ENCODE data around the gene PLCL2.

PLCL2 gene

GRCh38 chr3:16846373-16847080 lies 38.2 kb upstream of the PLCL2 start:
- Histone ChIP-seq H3K36me3 (ENCODE audit: control insufficient read depth, insufficient read depth, low read length) (no peaks in the 10 kb centered on the region), H3K27ac (ENCODE audit: low read depth, low read length) (no peak overlapping the region), H3K4me1 (ENCODE audit: control insufficient read depth, insufficient read depth, low read length) (no peaks in the 10 kb centered on the region), H3K9ac (ENCODE audit: low read length) (no peak overlapping the region), H3K27me3 (ENCODE audit: control insufficient read depth, insufficient read depth, low read length) (no peaks in the 10 kb centered on the region), H3K4me3 (ENCODE audit: low read length) (no peak overlapping the region)

GRCh38 chr3:16848007-16848406 lies 36.7 kb upstream of the PLCL2 start:
- no peak overlapping the region for H3K9ac ChIP-seq (ENCODE audit: low read length)
- no peaks in the 10 kb centered on the region for H3K27me3 ChIP-seq (ENCODE audit: control insufficient read depth, insufficient read depth, low read length)
- H3K4me1 ChIP-seq (ENCODE audit: control insufficient read depth, insufficient read depth, low read length), result no peaks in the 10 kb centered on the region
- no peak overlapping the region for H3K27ac ChIP-seq (ENCODE audit: low read depth, low read length)
- no peaks in the 10 kb centered on the region for H3K36me3 ChIP-seq (ENCODE audit: control insufficient read depth, insufficient read depth, low read length)
- no peak overlapping the region for H3K4me3 ChIP-seq (ENCODE audit: low read length)

- no peak overlapping the region for H3K4me3 ChIP-seq (ENCODE audit: low read length)
- no peaks in the 10 kb centered on the region for H3K4me1 ChIP-seq (ENCODE audit: control insufficient read depth, insufficient read depth, low read length)
- H3K36me3 ChIP-seq (ENCODE audit: control insufficient read depth, insufficient read depth, low read length), result no peaks in the 10 kb centered on the region
- no peaks in the 10 kb centered on the region for H3K27me3 ChIP-seq (ENCODE audit: control insufficient read depth, insufficient read depth, low read length)
- H3K9ac ChIP-seq (ENCODE audit: low read length), result no peak overlapping the region
- no peak overlapping the region for H3K27ac ChIP-seq (ENCODE audit: low read depth, low read length)
Measured at GRCh38 chr3:16849229-16849628, 35.5 kb upstream of the PLCL2 start.

- Histone ChIP-seq H3K4me3 (ENCODE audit: low read length) (no peak overlapping the region), H3K27ac (ENCODE audit: low read depth, low read length) (no peak overlapping the region), H3K27me3 (ENCODE audit: control insufficient read depth, insufficient read depth, low read length) (no peaks in the 10 kb centered on the region), H3K4me1 (ENCODE audit: control insufficient read depth, insufficient read depth, low read length) (no peaks in the 10 kb centered on the region), H3K36me3 (ENCODE audit: control insufficient read depth, insufficient read depth, low read length) (no peaks in the 10 kb centered on the region), H3K9ac (ENCODE audit: low read length) (no peak overlapping the region)
Measured at GRCh38 chr3:16849795-16850194, 35.0 kb upstream of the PLCL2 start.

- Histone ChIP-seq H3K4me1 (ENCODE audit: control insufficient read depth, insufficient read depth, low read length) (no peaks in the 10 kb centered on the region), H3K9ac (ENCODE audit: low read length) (no peak overlapping the region), H3K4me3 (ENCODE audit: low read length) (no peak overlapping the region), H3K36me3 (ENCODE audit: control insufficient read depth, insufficient read depth, low read length) (no peaks in the 10 kb centered on the region), H3K27me3 (ENCODE audit: control insufficient read depth, insufficient read depth, low read length) (no peaks in the 10 kb centered on the region), H3K27ac (ENCODE audit: low read depth, low read length) (no peak overlapping the region)
Measured at GRCh38 chr3:16855497-16855896, 29.3 kb upstream of the PLCL2 start.

- no peak overlapping the region for H3K4me3 ChIP-seq (ENCODE audit: low read length)
- H3K27me3 ChIP-seq (ENCODE audit: control insufficient read depth, insufficient read depth, low read length), result no peaks in the 10 kb centered on the region
- no peak overlapping the region for H3K27ac ChIP-seq (ENCODE audit: low read depth, low read length)
- no peaks in the 10 kb centered on the region for H3K36me3 ChIP-seq (ENCODE audit: control insufficient read depth, insufficient read depth, low read length)
- H3K9ac ChIP-seq (ENCODE audit: low read length), result no peak overlapping the region
- H3K4me1 ChIP-seq (ENCODE audit: control insufficient read depth, insufficient read depth, low read length), result no peaks in the 10 kb centered on the region
Measured at GRCh38 chr3:16860234-16860633, 24.5 kb upstream of the PLCL2 start.

GRCh38 chr3:16861432-16861831 lies 23.3 kb upstream of the PLCL2 start:
- Histone ChIP-seq H3K4me3 (ENCODE audit: low read length) (no peak overlapping the region), H3K4me1 (ENCODE audit: control insufficient read depth, insufficient read depth, low read length) (no peaks in the 10 kb centered on the region), H3K9ac (ENCODE audit: low read length) (no peak overlapping the region), H3K27ac (ENCODE audit: low read depth, low read length) (no peak overlapping the region), H3K27me3 (ENCODE audit: control insufficient read depth, insufficient read depth, low read length) (no peaks in the 10 kb centered on the region), H3K36me3 (ENCODE audit: control insufficient read depth, insufficient read depth, low read length) (no peaks in the 10 kb centered on the region)

GRCh38 chr3:16864610-16865313 lies 20.0 kb upstream of the PLCL2 start:
- no peak overlapping the region for H3K27ac ChIP-seq (ENCODE audit: low read depth, low read length)
- H3K4me1 ChIP-seq (ENCODE audit: control insufficient read depth, insufficient read depth, low read length), result no peaks in the 10 kb centered on the region
- no peak overlapping the region for H3K9ac ChIP-seq (ENCODE audit: low read length)

GRCh38 chr3:16865335-16865734 lies 19.4 kb upstream of the PLCL2 start:
- no peak overlapping the region for H3K27ac ChIP-seq (ENCODE audit: low read depth, low read length)
- no peaks in the 10 kb centered on the region for H3K27me3 ChIP-seq (ENCODE audit: control insufficient read depth, insufficient read depth, low read length)
- no peak overlapping the region for H3K4me3 ChIP-seq (ENCODE audit: low read length)
- H3K4me1 ChIP-seq (ENCODE audit: control insufficient read depth, insufficient read depth, low read length), result no peaks in the 10 kb centered on the region
- no peak overlapping the region for H3K9ac ChIP-seq (ENCODE audit: low read length)
- no peaks in the 10 kb centered on the region for H3K36me3 ChIP-seq (ENCODE audit: control insufficient read depth, insufficient read depth, low read length)

More at GRCh38 chr3:16864610-16865313, 20.0 kb upstream of the PLCL2 start:
- no peak overlapping the region for H3K4me3 ChIP-seq (ENCODE audit: low read length)
- no peaks in the 10 kb centered on the region for H3K36me3 ChIP-seq (ENCODE audit: control insufficient read depth, insufficient read depth, low read length)
- no peaks in the 10 kb centered on the region for H3K27me3 ChIP-seq (ENCODE audit: control insufficient read depth, insufficient read depth, low read length)

- Histone ChIP-seq H3K9ac (ENCODE audit: low read length) (no peak overlapping the region), H3K27me3 (ENCODE audit: control insufficient read depth, insufficient read depth, low read length) (no peaks in the 10 kb centered on the region), H3K4me3 (ENCODE audit: low read length) (no peak overlapping the region), H3K27ac (ENCODE audit: low read depth, low read length) (no peak overlapping the region), H3K36me3 (ENCODE audit: control insufficient read depth, insufficient read depth, low read length) (no peaks in the 10 kb centered on the region), H3K4me1 (ENCODE audit: control insufficient read depth, insufficient read depth, low read length) (no peaks in the 10 kb centered on the region)
Measured at GRCh38 chr3:16866571-16866970, 18.2 kb upstream of the PLCL2 start.

- no peak overlapping the region for H3K9ac ChIP-seq (ENCODE audit: low read length)
- H3K4me1 ChIP-seq (ENCODE audit: control insufficient read depth, insufficient read depth, low read length), result no peaks in the 10 kb centered on the region
- H3K27ac ChIP-seq (ENCODE audit: low read depth, low read length), result no peak overlapping the region
- no peaks in the 10 kb centered on the region for H3K36me3 ChIP-seq (ENCODE audit: control insufficient read depth, insufficient read depth, low read length)
- H3K4me3 ChIP-seq (ENCODE audit: low read length), result no peak overlapping the region
- no peaks in the 10 kb centered on the region for H3K27me3 ChIP-seq (ENCODE audit: control insufficient read depth, insufficient read depth, low read length)
Measured at GRCh38 chr3:16868513-16868912, 16.2 kb upstream of the PLCL2 start.

- no peak overlapping the region for H3K27ac ChIP-seq (ENCODE audit: low read depth, low read length)
- no peaks in the 10 kb centered on the region for H3K36me3 ChIP-seq (ENCODE audit: control insufficient read depth, insufficient read depth, low read length)
- no peak overlapping the region for H3K4me3 ChIP-seq (ENCODE audit: low read length)
- no peaks in the 10 kb centered on the region for H3K4me1 ChIP-seq (ENCODE audit: control insufficient read depth, insufficient read depth, low read length)
- H3K27me3 ChIP-seq (ENCODE audit: control insufficient read depth, insufficient read depth, low read length), result no peaks in the 10 kb centered on the region
- H3K9ac ChIP-seq (ENCODE audit: low read length), result no peak overlapping the region
Measured at GRCh38 chr3:16869261-16870005, 15.3 kb upstream of the PLCL2 start.
